IPS-11a (cell line): ENCODE data around the gene KRTAP5-6.

Source experiments
- H3K4me3 ChIP-seq: one replicate; pipeline ENCODE4 v1.5.1; 2013; ENCODE audit warnings: low read depth, low read length, control low read depth

Gene KRTAP5-6

GRCh38 chr11:1746511-1746931 is 49.5 kb downstream of the KRTAP5-6 start:
- no peak overlapping the region for H3K4me3 ChIP-seq

DNA sequence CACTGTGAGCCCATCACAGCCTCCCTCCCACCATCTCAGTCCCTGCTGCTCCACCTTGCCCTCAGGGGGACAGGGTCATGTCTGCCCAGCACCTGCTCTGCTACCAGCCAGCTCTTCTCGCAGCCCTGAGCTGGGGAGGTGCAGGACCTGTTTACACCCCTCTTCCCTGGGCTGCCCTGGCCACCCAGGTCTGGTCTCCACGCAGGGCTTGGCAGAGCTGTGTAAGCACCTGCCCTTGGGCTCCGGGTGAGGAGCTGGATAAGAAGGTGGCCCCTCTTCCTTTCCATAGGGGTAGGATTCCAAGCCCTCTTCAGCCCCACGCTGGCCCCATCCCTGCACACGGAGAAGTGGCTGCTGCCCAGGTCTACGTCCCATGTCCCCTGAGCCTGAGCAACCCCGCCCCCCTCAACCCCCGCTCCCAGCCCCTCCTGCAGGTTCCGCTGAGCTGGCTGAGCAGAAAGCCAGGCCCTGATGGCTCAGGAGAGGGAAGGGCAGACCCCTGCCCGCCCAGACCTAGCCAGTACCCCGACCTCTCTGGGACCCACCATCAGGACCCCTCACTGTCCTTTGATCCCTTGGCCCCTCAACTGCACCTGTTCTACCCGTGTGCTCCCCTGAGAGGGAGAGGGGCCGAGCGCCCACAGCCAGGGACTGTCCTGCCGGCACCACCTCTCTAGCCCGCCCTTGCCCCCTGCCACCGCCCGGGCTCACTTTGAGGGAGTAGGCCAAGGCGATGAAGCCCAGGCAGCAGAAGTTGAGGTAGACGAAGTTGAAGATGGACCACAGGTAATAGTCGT is 50.2 kb downstream of the KRTAP5-6 start:
- H3K4me3 ChIP-seq, result no peak overlapping the region
